ENCODE measurements around the gene IL4R.
A peak's percentile ranks its signal among the peaks of the same experiment; 100 is the strongest.
"Not testable (repeated sequence)": the region's sequence is repeated elsewhere in the genome, so short reads cannot be mapped to it uniquely, and the experiment has no call there.

Gene IL4R

DNA sequence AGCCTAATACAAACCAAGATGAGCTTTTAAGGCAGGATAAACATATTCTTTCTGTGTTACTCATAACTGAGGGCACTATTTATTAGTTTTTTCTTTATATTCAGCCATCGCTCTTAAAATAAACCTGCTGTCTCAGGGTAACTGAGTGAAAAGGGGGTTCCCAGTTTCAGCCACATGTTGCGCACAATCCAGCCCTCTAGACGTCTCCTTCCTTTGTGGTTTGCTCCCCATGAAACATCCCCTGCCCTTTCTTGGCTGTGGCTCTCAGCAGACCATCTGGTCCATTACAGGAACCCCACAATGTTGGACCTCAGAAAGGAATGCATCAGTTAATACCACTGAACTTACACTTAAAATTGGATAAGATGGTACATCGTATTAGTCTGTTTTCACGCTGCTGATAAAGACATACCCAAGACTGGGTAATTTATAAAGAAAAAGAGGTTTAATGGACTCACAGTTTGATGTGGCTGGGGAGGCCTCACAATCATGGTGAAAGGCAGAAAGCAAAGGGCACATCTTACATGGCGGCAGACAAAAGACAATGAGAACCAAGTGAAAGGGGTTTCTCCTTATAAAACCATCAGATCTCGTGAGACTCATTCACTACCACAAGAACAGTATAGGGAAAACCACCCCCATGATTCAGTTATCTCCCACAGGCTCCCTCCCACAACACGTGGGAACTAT is 75.6 kb downstream of the IL4R start:
- DNase-seq (ENCODE audit: low read depth), result peak; percentile 79

DNA sequence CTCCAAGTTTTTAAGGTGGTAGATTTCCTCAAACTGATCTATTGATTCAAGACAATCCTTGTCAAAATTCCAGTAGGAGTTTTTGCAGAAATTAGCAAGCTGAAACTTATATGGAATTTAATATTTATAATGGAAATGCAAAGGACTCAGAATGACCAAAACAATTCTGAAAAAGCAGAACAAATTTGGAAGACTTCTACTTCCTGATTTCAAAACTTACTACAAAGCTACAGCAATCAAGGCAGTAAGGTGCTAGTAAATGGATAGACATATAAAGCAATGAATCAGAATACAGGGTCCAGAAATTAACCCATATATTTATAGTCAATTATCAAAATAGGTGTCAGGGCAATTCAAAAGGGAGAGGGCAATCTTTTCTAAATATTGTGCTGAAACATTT is 76.4 kb downstream of the IL4R start:
- TF ChIP-seq, protein P1, sequence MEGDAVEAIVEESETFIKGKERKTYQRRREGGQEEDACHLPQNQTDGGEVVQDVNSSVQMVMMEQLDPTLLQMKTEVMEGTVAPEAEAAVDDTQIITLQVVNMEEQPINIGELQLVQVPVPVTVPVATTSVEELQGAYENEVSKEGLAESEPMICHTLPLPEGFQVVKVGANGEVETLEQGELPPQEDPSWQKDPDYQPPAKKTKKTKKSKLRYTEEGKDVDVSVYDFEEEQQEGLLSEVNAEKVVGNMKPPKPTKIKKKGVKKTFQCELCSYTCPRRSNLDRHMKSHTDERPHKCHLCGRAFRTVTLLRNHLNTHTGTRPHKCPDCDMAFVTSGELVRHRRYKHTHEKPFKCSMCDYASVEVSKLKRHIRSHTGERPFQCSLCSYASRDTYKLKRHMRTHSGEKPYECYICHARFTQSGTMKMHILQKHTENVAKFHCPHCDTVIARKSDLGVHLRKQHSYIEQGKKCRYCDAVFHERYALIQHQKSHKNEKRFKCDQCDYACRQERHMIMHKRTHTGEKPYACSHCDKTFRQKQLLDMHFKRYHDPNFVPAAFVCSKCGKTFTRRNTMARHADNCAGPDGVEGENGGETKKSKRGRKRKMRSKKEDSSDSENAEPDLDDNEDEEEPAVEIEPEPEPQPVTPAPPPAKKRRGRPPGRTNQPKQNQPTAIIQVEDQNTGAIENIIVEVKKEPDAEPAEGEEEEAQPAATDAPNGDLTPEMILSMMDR (IDR thresholded peaks at IDR 0.05; ENCODE audit: low read depth, low read length, missing control alignments), result no peak
- H3K4me3 ChIP-seq (ENCODE audit: low read depth, low read length), result no peak overlapping the region
- DNase-seq (ENCODE audit: low read depth), result no peak

More for the DNA sequence above, 75.6 kb downstream of the IL4R start:
- TF ChIP-seq, protein P1 (IDR thresholded peaks at IDR 0.05; ENCODE audit: low read depth, low read length, missing control alignments), result no peak
- H3K4me3 ChIP-seq (ENCODE audit: low read depth, low read length), result no peak overlapping the region

DNA sequence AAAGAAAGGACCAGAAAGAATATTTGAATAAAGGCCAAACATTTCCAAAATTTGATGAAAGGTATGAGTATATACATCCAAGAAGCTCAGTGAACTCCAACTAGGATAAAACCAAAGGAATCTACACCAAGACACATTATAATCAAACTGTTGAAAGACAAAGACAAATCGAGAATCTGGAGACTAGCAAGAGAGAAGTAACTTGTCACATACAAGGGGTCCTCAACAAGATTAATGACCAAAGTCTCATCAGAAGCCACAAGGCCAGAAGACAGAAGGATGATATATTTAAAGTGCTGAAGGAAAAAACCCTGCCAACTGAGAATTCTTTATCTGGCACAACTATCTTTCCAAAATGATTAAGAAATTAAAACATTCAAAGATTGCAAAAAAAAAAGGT is 78.9 kb downstream of the IL4R start:
- H3K4me3 ChIP-seq (ENCODE audit: low read depth, low read length), result no peak overlapping the region
- TF ChIP-seq, protein P1 (IDR thresholded peaks at IDR 0.05; ENCODE audit: low read depth, low read length, missing control alignments), result no peak
- DNase-seq (ENCODE audit: low read depth), result no peak

DNA sequence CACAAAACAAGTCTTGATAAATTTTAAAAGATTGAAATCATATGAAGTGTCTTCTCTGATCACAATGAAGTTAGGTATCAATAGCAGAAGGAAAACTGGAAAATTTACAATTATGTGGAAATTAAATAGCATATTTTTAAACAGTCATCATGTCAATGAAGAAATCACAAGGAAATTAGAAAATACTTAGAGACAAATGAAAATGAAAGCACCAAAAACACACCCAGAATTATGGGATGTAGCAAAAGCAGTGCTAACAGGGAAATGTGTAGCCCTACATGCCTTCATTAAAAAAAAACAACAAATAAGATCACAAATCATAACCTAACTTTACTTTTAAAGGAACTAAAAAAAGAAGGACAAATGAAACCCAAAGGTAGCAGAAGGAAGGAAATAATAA is 80.7 kb downstream of the IL4R start:
- no peak for DNase-seq (ENCODE audit: low read depth)
- H3K4me3 ChIP-seq (ENCODE audit: low read depth, low read length), result no peak overlapping the region
- TF ChIP-seq, protein P1 (IDR thresholded peaks at IDR 0.05; ENCODE audit: low read depth, low read length, missing control alignments), result no peak

DNA sequence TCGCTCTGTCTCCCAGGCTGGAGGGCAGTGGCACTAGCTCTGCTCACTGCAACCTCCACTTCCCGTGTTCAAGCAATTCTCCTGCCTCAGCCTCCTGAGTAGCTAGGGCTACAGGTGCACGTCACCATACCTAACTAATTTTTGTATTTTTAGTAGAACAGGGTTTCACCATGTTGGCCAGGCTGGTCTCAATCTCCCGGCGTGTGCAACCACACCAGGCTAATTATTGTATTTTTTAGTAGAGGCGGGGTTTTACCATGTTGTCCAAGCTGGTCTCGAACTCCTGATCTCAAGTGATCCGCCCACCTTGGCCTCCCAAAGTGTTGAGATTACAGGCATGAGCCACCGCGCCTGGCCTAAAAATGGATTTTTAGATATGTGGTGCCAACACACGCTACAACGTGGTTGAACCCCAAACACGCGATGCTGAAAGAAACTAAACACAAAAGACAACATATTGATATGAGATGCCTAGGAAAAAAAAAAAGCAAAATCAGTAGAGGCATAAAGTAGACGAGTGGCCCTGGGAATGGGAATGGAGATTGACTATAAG is 84.6 kb downstream of the IL4R start:
- not testable (repeated sequence) for H3K4me3 ChIP-seq (ENCODE audit: low read depth, low read length); DNase-seq (ENCODE audit: low read depth)

DNA sequence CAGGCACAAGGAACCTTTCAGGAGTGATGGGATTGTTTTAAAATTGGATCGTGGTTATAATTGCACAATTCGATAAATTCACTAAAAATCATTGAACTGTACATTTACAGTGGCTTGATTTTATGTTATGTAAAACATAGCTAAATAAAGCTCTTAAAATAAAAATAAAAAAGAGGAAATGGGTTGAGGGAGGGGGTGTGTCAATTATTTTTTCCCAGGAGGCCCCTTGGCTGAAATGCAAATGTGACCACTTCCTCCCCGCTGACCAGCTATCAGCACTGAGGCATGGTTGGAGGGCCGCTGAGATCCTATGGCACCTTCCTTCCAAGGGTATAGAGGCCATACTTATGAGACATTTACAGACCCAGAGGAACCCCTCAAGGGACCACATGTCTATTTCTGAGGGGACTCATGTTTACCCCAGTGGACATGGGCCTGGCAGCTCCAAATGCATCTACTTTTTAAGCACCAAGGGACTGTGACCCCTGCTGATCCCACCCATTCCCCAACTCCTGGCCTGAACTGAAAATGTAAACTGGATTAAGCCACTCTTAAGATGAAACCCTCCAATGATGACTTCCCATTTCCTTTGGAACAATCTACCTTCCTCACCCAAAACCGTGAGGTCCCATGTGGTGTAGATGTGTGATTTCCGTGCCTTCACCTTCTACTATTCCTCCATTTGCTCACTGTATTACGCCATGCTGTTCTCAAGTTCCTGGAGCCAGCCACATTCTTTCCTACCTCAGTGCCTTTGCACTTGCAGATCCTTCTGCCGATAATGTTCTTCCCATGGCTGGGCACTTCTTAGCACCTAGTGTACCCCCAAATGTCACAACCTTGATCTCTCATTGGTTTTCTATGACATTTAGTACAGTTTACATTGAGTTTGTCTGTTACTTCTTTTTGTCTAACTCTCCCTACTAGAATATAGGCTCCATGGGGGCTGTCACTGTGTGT is 85.4 kb downstream of the IL4R start:
- no peak overlapping the region for H3K4me3 ChIP-seq (ENCODE audit: low read depth, low read length)
- DNase-seq (ENCODE audit: low read depth), result peak; percentile 83
- TF ChIP-seq, protein P1 (IDR thresholded peaks at IDR 0.05; ENCODE audit: low read depth, low read length, missing control alignments), result no peak

DNA sequence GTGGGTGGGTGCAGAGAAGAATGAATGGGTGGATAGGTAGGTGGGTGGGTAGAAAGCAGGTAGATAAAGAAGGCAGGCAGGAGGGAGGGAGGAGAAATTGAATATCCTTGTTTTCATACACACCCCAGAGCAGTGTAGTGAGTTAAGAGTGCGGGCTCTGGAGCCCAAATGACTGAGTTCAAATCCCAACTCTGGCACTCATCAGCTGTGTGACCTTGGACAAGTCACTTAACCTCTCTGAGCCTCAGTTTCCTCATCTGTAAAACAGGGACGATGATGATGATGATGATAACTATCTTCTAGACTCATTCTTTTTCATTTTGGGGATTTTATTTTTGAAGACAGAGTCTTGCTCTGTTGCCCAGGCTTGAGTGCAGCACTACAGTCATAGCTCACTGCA is 86.2 kb downstream of the IL4R start:
- DNase-seq (ENCODE audit: low read depth), result no peak
- no peak overlapping the region for H3K4me3 ChIP-seq (ENCODE audit: low read depth, low read length)
- TF ChIP-seq, protein P1 (IDR thresholded peaks at IDR 0.05; ENCODE audit: low read depth, low read length, missing control alignments), result no peak
